ACC112 (cell line): ENCODE data around the gene CAMTA1.

Source experiments
- H2AFZ ChIP-seq: fragments of 200-600 bp; sonication (generic); one replicate; pipeline ENCODE4 v1.6.0; 2017; ENCODE audit warnings: antibody characterized with exemption, low read length; ENCODE audit not compliant: unreplicated experiment
- H3K27ac ChIP-seq: fragments of 200-600 bp; sonication (generic); 2 replicates; pipeline ENCODE4 v1.5.1; 2014; ENCODE audit warnings: low read depth, mild to moderate bottlenecking, antibody characterized with exemption, low read length, moderate library complexity
- H3K27me3 ChIP-seq: fragments of 200-600 bp; sonication (generic); 2 replicates; pipeline ENCODE4 v1.6.1; 2014; ENCODE audit warnings: mild to moderate bottlenecking, antibody characterized with exemption, low read length, moderate library complexity, mixed read lengths; ENCODE audit not compliant: insufficient read depth
- H3K36me3 ChIP-seq: fragments of 200-600 bp; sonication (generic); 2 replicates; pipeline ENCODE4 v1.6.1; 2016; ENCODE audit warnings: mild to moderate bottlenecking, antibody characterized with exemption, low read length, moderate library complexity, mixed read lengths; ENCODE audit not compliant: insufficient read depth
- H3K4me1 ChIP-seq: fragments of 200-600 bp; sonication (generic); one replicate; pipeline ENCODE4 v1.6.1; 2016; ENCODE audit warnings: low read length, mixed read lengths; ENCODE audit not compliant: insufficient read depth, unreplicated experiment, control insufficient read depth
- H3K4me3 ChIP-seq: fragments of 200-600 bp; sonication (generic); 2 replicates; pipeline ENCODE4 v1.5.1; 2014; ENCODE audit warnings: mild to moderate bottlenecking, low read depth, low read length
- H3K79me2 ChIP-seq: fragments of 200-600 bp; sonication (generic); one replicate; pipeline ENCODE4 v1.6.0; 2016; ENCODE audit warnings: low read length; ENCODE audit not compliant: control insufficient read depth, unreplicated experiment, insufficient read depth

The CAMTA1 gene

DNA sequence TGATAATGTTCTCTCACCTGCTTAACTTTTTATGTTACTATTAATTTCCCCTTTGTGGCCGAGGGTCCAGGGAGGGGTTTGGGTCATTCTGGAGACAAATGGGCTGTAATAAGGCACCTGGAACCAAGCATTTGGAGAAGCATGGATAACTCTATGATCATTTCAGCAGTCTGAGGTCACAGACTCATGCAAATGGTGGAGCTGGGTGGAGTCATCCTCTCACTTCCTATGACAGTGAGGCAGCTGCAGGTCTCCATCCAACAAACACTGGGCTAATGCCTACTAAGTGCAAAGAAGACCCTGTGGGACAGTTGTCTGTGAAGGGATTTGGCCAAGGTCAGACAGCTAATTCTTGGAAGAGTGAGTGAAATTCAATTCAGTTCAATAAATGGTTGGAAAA lies 28.8 kb upstream of the CAMTA1 start:
- Histone ChIP-seq H3K4me1 (peaks cover 5% of the 10 kb centered on the region), H3K4me3 (no peak overlapping the region)

DNA sequence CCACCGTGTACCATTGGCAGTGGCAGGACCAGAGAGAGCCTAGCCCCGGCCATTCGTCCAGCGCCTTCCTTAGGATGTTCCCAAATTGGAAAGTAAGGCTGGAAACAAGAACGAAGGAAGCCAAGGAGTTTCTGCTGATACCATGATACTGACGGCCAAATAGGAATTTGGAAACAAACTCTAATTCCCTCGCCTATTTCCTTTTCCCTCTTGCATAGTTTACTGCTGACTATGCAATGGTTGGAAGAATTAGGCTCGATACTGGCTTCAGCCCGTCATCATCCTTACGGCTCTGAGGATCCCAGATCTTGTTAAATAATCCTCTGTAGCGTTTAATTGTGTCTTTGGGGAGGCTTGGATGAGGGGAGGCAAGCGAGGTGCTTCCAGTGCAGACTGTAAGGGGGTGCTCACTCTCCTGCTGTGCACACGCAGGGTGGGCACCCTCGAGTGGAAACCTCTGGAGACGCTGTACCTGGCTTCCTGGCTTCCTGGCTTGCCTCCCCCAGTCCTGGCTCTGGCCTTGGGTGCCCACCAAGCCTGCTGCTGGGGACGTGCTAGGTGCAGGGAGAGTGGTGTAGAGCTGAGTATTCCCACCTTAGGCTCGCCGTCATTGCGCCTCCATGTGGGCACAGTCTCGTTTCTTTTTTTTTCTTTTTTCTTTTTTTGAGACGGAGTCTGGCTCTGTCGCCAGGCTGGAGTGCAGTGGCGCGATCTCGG lies 27.4 kb upstream of the CAMTA1 start:
- Histone ChIP-seq H3K4me3 (peak overlapping the region; percentile 51; the same call in 1 of the 2 replicates), H3K27me3 (peaks cover 8% of the 10 kb centered on the region; the same call in 1 of the 2 replicates), H3K4me1 (peaks cover 5% of the 10 kb centered on the region), H2AFZ (peak overlapping the region; percentile 73), H3K27ac (no peak overlapping the region), H3K79me2 (no peaks in the 10 kb centered on the region), H3K36me3 (no peaks in the 10 kb centered on the region)

More for the DNA sequence above, 28.8 kb upstream of the CAMTA1 start:
- H3K79me2 ChIP-seq: no peaks in the 10 kb centered on the region
- no peak overlapping the region for H3K27ac ChIP-seq
- no peak overlapping the region for H2AFZ ChIP-seq
- no peaks in the 10 kb centered on the region for H3K36me3 ChIP-seq
- peaks cover 8% of the 10 kb centered on the region; the same call in 1 of the 2 replicates for H3K27me3 ChIP-seq

DNA sequence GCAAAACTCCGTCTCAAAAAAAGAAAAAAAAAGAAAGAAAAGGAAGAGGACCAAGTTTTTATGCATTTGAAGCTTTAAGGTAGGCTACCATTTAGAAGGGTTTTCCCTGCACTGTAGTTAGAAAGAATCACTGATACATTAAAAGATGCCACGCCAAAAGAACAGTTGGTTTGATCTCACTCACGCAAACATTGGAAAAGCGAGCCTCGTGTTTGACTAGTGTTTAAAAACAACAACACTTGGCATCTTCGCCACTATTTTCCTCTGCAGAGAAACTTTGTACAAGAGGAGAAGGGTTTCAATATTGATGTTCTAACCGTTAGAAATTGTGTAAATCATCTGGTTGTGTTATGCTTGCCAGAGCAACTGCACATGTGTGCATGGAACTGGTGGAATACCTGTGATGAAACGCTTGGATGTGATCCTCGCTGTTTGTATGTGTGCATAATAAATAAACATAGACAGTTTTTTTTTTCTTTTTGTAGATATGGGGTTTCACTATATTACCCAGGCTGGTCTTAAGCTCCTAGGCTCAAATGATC lies 24.0 kb upstream of the CAMTA1 start:
- peaks cover 8% of the 10 kb centered on the region; the same call in 1 of the 2 replicates for H3K27me3 ChIP-seq
- H3K79me2 ChIP-seq: no peaks in the 10 kb centered on the region
- H3K4me1 ChIP-seq: peaks cover 5% of the 10 kb centered on the region
- no peak overlapping the region for H3K4me3 ChIP-seq
- H3K27ac ChIP-seq: no peak overlapping the region
- H2AFZ ChIP-seq: no peak overlapping the region
- no peaks in the 10 kb centered on the region for H3K36me3 ChIP-seq

DNA sequence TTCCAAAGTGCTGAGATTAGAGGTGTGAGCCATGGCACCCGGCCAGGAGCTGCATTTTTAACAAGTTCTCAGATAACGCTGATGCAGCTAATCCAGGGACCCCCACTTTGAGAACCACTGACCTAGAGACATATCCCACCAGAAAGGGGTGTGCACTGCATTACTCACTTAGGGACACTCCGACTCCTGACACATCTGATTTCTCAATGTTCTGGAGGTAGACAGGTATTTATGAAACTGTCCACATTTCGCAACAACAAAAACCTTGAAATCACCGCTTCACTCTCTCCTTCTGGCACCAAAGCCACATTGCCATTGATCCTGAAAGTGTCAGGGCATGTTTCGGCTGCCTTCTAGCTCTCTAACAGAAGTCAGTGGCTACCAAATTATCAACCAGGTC lies 23.2 kb upstream of the CAMTA1 start:
- Histone ChIP-seq H3K27ac (no peak overlapping the region), H3K36me3 (no peaks in the 10 kb centered on the region), H3K4me1 (peaks cover 5% of the 10 kb centered on the region), H3K4me3 (no peak overlapping the region), H3K27me3 (0 out of 2 replicates have a peak, but pooled peaks cover 4% of the 10 kb centered on the region), H2AFZ (no peak overlapping the region), H3K79me2 (no peaks in the 10 kb centered on the region)

GRCh38 chr1:6770751-6771440 lies 14.4 kb upstream of the CAMTA1 start:
- Histone ChIP-seq H3K27me3 (no peaks in the 10 kb centered on the region; the same call in 1 of the 2 replicates), H3K4me3 (peak overlapping the region; percentile 26; the same call in 1 of the 2 replicates), H3K4me1 (peaks cover 8% of the 10 kb centered on the region), H2AFZ (peak overlapping the region; percentile 57), H3K36me3 (no peaks in the 10 kb centered on the region), H3K27ac (no peak overlapping the region), H3K79me2 (no peaks in the 10 kb centered on the region)

DNA sequence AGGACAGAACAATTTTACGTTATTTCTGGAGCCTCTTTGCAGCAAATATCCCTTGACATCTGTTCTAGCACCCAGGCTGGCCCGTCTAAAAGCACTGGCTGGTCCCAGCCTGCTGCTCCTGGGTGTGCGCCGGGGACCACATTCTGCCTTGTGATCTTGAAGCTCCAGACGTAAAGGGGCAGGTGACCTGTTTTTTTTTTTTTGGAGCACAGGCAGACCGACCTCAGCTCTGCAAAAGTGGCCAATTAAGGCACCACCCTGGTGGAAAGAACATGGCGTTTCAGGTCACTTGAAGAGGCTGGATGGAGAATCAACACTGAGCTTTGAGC lies 13.8 kb upstream of the CAMTA1 start:
- no peak overlapping the region for H3K4me3 ChIP-seq
- H3K4me1 ChIP-seq: peaks cover 8% of the 10 kb centered on the region
- no peaks in the 10 kb centered on the region for H3K79me2 ChIP-seq
- H2AFZ ChIP-seq: no peak overlapping the region
- no peaks in the 10 kb centered on the region; the same call in 1 of the 2 replicates for H3K27me3 ChIP-seq
- no peak overlapping the region for H3K27ac ChIP-seq
- no peaks in the 10 kb centered on the region for H3K36me3 ChIP-seq

DNA sequence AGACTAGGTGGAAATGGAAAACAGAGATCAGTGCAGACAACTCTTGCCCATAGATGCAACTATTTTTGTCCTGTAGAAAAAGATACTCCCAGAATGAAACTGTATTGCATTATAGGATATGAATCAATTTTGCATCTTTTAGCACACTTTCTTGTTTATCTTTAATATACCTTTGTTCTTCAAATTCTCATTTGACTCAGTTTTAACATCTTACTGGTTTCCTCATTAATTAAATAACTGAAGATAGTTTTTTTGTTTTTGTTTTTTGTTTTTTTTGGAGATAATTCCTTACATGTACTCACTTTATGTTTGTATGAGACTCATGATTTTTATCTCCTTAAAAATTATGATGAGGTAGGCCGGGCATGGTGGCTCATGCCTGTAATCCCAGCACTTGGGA lies 10.9 kb upstream of the CAMTA1 start:
- Histone ChIP-seq H3K27ac (no peak overlapping the region), H2AFZ (no peak overlapping the region), H3K27me3 (no peaks in the 10 kb centered on the region), H3K4me1 (peaks cover 8% of the 10 kb centered on the region), H3K36me3 (no peaks in the 10 kb centered on the region), H3K79me2 (no peaks in the 10 kb centered on the region), H3K4me3 (no peak overlapping the region)

- Histone ChIP-seq H3K27ac (no peak overlapping the region), H2AFZ (no peak overlapping the region), H3K4me3 (no peak overlapping the region), H3K36me3 (no peaks in the 10 kb centered on the region), H3K27me3 (no peaks in the 10 kb centered on the region), H3K4me1 (peaks cover 7% of the 10 kb centered on the region), H3K79me2 (no peaks in the 10 kb centered on the region)
Measured at GRCh38 chr1:6775261-6776043, 9.8 kb upstream of the CAMTA1 start.

DNA sequence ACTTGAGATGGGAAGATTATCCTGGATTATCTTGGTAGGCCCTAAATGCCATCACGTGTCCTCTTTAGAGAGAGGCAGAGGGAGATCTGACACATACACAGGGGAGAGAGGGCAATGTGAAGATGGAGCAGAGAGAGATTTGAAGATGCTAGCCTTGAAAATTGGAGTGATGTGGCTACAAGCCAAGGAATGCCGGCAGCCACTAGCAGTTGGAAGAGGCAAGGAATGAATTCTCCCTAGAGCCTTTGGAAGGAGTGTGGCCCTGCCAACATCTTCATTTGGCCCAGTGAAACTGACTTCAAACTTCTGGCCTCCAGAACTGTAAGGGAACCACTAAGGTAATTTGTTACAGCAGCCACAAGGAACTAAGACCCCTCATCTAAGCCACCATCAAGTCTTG lies 8.9 kb upstream of the CAMTA1 start:
- no peaks in the 10 kb centered on the region for H3K79me2 ChIP-seq
- H3K4me3 ChIP-seq: no peak overlapping the region
- H3K27ac ChIP-seq: no peak overlapping the region
- H3K4me1 ChIP-seq: no peaks in the 10 kb centered on the region
- H3K36me3 ChIP-seq: no peaks in the 10 kb centered on the region
- no peak overlapping the region for H2AFZ ChIP-seq
- H3K27me3 ChIP-seq: no peaks in the 10 kb centered on the region

DNA sequence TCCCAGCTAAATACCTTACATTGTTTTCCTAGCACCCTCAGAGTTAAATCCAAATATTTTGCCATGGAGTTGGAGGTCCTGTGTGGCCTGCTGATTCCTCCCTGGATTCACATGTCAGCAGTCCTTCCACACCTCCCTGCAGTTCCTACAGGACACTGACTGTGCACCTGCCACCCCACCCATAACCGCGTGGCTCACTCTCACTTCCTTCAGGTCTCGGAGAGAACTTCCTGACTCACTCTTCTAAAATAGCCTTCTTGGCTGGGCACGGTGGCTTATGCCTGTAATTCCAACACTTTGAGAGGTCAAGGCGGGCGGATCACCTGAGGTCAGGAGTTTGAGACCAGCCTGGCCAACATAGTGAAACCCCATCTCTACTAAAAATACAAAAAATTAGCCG lies 8.4 kb upstream of the CAMTA1 start:
- Histone ChIP-seq H3K36me3 (no peaks in the 10 kb centered on the region), H3K4me3 (no peak overlapping the region), H3K4me1 (no peaks in the 10 kb centered on the region), H3K27ac (no peak overlapping the region), H3K79me2 (no peaks in the 10 kb centered on the region), H3K27me3 (no peaks in the 10 kb centered on the region), H2AFZ (no peak overlapping the region)
